ENCODE data around the gene MAPK9.

DNA sequence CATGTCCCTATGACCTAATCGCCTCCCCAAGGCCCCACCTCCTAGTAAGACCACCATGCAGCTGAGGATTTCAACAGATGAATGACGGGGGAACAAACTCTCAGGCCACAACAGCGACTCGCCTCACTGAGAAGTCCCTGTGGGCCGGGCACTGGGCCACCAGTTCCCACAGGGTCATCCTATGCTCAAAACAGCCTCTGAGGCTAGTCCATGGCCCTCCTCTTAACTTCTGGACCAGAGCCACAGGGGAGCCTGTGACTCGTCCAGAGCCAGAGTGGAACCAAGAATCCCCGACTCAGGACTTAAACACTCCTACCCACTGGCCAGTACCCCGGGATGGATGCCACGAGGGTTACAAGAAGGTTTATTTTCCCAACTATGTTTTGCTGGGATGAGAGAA is 49.0 kb upstream of the MAPK9 start:
- TF ChIP-seq, protein P1, sequence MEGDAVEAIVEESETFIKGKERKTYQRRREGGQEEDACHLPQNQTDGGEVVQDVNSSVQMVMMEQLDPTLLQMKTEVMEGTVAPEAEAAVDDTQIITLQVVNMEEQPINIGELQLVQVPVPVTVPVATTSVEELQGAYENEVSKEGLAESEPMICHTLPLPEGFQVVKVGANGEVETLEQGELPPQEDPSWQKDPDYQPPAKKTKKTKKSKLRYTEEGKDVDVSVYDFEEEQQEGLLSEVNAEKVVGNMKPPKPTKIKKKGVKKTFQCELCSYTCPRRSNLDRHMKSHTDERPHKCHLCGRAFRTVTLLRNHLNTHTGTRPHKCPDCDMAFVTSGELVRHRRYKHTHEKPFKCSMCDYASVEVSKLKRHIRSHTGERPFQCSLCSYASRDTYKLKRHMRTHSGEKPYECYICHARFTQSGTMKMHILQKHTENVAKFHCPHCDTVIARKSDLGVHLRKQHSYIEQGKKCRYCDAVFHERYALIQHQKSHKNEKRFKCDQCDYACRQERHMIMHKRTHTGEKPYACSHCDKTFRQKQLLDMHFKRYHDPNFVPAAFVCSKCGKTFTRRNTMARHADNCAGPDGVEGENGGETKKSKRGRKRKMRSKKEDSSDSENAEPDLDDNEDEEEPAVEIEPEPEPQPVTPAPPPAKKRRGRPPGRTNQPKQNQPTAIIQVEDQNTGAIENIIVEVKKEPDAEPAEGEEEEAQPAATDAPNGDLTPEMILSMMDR (IDR thresholded peaks at IDR 0.05): no peak
- TF ChIP-seq POLR2A (IDR thresholded peaks at IDR 0.05) (no peak), POLR2AphosphoS5 (IDR thresholded peaks at IDR 0.05) (no peak), EP300 (IDR thresholded peaks at IDR 0.05) (no peak)
